HG03565 (cell line): Measurements from ENCODE around the gene BRIP1.
A peak's percentile ranks its signal among the peaks of the same experiment; 100 is the strongest.
"Not testable (repeated sequence)": the region's sequence is repeated elsewhere in the genome, so short reads cannot be mapped to it uniquely, and the experiment has no call there.

Experiments used
- ATAC-seq: cut with Tn5 transposase; IDR thresholded peaks from one replicate; pipeline ENCODE4 v1.9.1; 2021; ENCODE audit warnings: mild to moderate bottlenecking, moderate library complexity; ENCODE audit not compliant: unreplicated experiment

Gene BRIP1

DNA sequence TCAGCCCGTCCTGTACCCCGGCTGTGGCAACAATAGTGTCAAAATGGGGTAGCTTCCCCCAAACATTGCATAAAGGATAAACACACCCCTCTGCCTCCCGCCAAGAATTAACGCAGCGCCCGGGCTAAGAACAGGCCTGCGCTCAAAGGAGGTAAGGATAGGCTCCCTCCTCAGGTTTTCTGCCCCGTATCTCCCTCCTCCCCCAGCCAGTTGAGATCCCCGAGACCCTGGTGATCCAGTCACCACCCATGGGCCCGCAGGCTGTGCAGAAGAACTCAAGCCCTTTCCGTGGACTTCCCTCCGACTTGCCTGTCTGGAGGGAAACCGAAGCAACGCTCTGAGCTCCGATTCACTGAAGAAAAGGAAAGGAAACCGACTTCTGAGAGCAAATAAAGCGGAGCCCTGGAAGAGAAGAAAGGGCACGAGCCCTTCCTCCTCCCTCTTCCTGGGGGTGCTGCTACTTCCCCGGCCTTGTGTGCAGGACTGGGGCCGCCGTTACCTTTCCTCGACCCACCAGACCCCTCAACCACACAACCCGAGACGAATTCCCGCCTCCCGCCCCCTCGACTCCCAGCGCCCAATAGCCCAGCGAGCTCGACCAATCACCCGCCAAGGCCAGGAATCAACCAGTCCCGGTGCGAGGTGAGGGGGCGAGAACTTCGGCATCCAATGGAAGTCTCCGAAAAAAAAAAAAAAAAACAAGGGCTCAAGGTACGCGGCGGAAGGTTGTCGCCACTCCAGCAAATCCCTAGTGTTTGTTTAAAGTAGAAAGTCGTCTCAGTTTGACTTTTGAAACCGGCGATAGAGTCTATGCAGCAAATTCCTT, at the start of gene BRIP1:
BRIP1 (minus strand) TSS at position 554 of the 826 bp plus-strand sequence. CDS start 1,989 bp downstream, outside the sequence.
- ATAC-seq = peak; percentile 60

DNA sequence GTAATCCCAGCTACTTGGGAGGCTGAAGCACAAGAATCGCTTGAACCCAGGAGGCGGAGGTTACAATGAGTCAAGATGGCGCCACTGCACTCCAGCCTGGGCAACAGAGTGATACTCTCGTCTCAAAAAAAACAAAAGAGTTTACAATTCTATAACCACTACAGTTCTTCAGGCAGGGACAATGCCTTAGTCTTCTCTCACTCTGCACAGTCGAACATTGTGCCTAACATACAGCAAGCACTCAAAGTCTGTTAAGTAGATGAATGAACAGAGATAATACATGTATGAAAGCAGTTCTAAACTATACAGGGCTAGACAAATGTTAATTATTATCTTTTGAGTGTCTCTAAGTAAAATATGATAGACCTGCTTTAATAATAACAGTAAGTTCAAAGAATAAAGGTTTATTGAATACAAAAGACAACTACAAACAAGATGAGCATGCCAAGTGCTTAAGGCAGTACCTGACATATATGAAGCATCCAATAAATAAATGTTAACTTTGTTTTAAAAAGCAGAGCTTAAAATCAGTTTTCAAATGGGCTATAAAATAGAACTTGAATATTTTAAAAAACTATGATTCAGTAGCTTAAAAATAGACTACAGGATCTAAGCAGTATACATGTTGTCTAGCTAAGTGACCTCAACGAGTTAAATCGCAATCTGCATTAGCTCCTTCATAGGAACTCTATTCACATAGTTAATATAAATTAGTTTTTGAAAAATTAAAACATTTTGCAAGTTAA, 45.1 kb upstream of the BRIP1 start:
- ATAC-seq = no peak

DNA sequence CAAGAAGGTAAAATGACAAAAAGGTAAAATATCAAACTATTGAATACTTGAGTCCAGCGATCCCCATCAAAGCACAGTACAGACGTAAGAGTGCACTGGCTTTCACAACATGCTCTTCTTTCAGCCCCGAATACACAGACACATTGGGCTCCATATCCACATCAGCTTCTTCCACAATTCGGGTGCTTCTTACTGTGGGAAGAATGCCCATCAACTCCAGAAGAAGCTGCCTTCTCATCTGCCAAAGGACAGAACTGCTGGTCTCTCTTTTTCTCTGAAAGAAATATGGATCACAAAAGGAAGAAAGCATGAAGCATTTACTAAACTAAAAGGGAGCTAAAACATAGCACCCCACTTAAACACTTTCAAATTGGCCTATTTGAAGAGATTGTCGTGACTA, 44.0 kb upstream of the BRIP1 start:
- ATAC-seq = no peak

DNA sequence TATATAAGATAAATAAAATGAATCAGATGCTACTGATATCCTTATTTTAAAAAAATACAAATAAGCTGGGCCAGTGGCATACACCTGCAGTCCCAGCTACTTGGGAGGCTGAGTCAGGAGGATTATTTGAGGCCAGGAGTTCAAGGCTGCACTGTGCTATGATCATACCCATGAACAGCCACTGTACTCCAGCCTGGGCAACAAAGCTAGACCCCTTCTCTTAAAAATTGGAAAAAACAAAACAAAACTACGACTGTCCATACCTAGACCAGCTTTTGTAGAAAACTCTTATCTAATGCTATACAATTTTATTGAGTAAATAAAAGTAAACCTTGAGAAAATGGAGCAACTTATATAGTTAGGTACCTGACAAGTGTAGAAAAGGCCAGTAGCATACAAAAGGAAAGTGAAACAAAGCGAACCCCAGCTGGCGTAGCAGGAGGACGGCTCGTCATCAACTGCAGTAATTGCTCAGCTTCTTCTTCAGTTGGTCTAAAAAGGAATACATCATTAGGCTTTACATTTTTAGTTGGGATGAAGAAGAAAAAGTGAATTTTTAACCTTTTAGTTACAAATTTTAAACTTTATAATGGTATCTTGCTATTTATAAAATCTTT, 40.9 kb upstream of the BRIP1 start:
- peak; percentile 82 for ATAC-seq

DNA sequence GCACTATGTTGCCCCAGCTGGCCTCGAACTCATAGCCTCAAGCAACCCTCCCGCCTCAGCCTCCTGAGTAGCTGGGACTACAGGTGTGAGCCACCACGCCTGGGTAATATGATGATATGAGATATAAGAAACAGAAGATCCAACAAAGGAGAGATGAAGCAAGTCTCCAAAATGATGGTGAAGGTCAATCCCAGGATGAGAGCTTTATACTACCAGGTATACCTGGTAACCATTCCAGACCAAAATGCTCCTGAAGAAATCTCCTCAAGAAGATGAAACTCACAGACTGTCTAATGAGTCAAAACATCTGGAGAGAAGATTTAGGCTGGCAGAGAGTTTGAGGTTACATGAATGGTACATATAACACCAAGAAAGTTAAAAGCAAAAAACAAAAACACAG, 39.9 kb upstream of the BRIP1 start:
- no peak for ATAC-seq

DNA sequence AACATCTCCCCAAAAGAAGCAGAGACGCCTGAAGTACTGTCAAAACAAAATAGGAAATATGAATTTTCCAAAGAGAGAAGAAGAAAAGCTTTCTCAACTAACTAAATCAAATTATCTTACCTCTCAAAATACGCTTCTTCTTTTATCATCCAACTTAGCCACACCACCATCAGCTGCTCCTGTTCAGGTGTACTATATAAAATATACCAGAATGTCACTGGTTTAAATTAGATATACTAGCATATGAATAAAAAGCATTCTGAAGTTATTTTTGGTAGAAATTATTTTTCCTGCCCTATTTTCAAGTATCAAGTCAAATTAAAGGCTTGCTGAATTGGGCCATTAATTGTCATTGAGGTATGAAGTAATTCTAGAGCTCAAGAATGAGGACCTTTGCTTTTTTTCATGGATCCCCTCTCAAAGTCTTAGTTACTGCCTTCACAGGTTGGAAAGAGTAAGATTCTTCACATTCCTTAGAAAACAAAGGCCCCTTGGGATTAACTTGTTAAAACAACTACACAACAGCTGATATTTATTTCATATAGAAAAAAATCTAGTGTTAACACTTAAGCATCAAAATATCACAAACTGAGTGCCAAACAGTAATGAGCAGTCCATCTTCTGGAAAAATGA, 34.3 kb upstream of the BRIP1 start:
- ATAC-seq = no peak

DNA sequence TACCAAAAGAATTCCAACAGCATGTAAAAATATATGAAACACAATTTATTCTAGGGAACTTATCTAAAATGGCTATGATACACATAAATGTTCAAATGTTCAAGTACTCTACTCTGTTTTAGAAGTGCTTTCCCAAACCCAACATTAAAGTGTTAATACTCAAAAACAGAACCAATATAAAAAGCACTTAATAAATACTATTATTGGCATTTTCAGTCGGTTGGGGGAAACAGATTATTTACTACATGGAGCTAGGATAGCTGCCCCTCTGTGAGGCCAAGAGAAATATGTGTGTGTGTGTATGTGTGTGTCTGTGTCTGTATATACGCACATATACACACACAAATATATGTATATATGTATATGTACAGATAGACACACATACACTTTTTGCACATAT, 32.1 kb upstream of the BRIP1 start:
- no peak for ATAC-seq

DNA sequence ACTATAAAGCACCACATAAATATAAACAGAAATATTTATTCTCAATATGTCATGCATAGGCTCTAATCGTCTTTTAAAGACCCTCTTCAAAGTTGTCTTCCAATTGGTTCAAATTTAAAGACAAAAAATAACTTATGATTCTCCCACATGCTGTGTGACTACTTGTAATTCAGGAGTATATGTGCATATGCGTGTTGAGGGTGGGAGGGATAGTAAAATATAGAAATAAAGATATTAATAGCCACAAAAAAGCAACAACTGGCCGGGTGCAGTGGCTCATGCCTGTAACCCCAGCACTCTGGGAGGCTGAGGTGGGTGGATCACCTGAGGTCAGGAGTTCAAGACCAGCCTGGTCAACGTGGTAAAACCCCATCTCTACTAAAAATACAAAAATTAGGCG, 31.0 kb upstream of the BRIP1 start:
- ATAC-seq = not testable (repeated sequence)

DNA sequence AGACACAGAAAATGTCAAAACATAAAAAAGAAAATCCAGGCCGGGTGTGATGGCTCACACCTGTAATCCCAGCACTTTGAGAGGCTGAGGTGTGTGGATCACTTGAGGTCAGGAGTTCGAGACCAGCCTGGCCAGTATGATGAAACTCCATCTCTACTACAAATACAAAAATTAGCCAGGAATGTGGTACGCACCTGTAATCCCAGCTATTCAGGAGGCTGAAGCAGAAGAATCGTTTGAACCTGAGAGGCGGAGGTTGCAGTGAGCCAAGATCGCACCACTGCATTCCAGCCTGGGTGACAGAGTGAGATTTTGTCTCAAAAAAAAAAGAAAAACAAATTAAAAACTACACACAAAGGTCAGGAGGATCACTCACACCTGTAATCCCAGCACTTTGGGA, 24.4 kb upstream of the BRIP1 start:
- not testable (repeated sequence) for ATAC-seq

DNA sequence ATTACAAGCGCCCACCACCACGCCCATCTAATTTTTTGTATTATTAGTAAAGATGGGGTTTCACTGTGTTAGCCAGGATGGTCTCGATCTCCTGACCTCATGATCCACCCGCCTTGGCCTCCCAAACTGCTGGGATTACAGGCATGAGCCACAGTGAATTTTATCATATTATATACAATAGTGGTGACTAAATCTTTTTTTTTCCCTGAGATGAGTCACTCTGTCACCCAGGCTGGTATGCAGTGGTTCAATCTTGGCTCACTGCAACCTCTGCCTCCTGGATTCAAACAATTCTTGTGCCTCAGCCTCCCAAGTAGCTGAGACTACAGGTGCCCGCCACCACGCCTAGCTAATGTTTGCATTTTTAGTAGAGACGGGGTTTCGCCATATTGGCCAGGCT, 22.5 kb upstream of the BRIP1 start:
- not testable (repeated sequence) for ATAC-seq

DNA sequence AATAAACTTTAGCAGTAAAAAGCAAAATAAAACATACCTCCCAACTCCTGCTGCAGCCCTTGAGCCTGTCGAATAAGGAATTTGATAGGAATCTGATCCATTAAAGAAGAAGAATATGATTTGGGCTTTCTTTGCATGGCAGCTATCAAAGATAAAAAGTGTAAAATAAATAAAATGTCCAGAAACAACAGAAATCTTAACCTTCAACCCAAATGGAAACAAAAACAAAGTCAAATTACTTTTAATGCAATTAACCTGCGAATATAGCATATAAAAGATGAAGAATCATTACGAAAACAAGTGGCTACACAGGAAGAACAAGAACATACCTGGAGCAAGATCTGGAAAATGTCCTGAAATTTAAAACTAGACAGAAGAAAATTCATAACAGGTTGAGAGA, 21.5 kb upstream of the BRIP1 start:
- ATAC-seq = no peak

DNA sequence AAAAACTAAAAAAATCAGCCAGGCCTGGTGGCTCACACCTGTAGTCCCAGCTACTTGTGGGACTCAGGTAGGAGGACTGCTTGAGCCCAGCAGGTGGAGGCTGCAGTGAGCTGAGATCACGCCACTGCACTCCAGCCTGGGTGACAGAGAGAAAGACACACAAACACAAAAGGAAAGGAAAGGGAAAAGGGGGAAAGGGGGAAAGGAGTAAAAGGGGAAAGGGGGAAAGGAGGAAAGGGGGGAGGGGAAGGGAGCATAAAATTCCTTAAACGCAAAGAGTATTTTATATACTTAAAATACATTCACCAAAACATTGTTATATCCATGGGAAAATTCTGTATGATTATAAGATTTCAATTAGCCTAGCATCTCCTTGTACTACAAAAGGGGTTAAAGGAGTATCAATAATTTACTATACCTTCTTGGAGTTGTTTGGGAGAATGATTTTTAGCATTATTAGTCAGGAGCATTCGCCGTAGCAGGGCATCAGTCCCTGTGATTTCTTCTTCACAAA, 17.3 kb upstream of the BRIP1 start:
- no peak for ATAC-seq

DNA sequence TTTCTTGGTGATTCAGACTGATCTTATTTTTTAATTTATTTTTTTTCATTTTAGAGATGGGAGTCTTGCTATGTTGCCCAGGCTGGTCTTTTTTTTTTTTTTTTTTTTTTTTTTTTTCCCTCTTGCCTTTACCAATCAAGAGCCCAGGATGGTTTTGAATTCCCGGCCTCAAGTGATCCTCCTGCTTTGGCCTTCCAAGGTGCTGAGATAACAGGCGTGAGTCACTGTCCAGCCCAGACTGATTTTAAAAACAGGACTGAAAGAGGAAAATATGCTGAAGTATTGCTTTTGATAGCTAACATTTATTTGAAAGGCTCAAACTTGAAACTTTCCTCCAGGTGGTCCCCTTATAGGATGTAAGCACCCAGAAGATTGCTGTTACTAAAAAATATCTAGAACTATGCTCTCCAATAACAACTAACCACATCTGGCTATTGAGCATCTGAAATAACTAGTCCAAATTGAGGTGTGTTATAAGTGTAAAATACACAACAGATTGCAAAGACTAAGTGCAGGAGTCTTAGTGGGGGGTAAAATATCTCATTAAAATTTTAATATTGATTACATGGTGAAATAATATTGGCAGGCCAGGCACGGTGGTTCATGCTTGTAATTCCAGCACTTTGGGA, 15.8 kb upstream of the BRIP1 start:
- ATAC-seq = no peak

DNA sequence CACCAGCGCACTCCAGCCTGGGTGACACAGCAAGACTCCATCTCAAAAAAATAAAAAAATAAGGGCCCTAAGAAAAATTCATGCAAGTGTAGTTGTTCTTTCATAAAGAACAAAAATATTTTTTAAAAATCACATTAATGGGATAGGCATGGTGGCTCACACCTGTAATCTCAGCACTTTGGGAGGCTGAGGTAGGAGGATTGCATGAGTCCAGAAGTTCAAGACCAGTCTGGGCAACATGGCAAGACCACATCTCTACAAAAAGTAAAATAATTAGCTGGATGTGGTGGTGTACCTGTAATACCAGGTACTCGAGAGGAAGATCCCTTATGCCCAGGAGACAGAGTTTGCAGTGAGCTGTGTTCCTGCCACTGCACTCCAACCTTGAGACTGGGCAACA, 15.2 kb upstream of the BRIP1 start:
- ATAC-seq = no peak

DNA sequence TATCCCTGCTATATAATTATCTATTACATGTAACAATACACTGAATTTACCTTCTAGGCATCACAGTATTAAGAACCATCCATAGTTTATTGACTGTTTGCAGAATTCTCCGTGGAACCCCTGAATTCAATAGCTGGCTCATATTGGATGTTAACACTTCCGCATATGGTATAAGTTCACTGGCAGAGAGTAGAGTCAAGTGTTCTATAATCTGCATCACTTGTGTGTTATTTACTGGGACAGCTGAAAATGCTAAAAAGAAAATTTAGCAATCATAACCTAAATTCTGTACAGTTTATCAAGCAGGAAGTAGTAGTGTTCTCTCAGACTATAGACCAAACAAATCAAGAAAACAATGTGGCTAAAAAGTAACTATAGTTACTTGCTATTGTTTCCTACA, 14.5 kb upstream of the BRIP1 start:
- ATAC-seq = no peak

DNA sequence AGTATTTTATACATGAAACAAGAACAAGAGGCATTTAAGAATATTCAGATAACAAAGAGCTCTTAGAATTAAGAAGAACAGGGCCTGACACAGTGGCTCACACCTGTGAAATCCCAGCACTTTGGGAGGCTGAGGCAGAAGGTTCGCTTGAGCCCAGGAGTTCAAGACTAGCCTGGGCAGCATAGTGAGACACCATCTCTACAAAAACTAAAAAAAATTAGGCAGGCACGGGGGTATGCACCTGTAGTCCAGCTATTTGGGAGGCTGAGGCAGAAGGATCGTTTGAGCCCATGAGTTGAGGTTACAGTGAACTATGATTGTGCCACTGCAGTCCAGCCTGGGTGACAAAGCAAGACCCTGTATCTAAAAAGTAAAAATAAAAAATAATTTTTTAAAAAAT, 12.5 kb upstream of the BRIP1 start:
- ATAC-seq = no peak

DNA sequence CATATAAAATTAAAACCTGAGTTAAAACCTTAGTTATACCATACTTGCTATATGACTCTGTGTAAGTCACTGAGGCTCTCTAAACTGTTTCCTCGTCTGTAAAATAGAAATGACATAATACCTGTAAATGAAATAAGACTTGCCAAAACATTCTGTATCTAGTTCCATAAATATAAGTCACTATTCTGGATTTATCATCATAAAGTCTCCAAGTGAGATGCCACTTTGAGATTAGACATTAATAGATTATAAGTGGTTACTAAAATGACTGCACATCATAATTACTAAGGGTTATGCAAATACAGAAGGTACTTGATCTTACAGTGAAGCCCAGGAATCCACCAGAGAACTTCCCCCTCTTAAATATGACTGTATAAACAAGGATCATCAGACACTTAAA, 12.0 kb upstream of the BRIP1 start:
- ATAC-seq = no peak

DNA sequence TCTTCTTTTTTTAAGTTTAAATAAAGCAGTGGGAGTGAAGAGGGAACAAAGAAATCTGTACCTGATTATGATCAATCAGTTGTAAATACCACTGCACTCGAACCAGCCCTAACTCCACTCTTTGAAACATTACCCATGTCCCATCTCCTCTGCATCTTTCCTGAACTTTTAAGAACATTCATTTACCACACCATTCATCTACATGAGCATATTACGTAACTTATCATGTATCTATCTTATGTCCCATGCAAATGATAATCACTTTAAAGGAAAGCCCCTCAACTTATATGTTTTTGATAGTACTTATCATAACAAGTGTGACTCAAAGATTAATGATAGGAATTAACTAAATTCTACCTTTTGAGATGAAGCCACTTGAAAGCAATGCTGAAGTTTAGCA, 10.7 kb upstream of the BRIP1 start:
- ATAC-seq = no peak

DNA sequence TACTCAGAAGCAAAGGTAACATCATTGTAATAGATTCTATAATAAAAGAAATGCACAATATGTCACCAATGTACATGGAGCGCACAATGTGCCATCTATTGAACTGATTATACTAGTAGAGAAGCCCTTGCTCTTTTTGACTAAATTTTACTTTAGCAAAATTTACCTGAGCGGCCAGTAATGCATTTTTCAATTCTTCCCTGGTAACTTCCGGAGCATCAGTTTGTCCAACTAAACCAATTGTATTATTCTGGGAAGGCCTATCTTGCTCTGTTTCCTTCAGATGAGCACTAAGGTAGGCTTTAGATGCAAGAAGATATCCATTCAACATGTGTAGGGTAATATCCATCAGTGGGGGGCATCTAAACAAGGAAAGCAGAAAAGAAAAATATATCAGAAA, 8.8 kb upstream of the BRIP1 start:
- ATAC-seq = no peak

DNA sequence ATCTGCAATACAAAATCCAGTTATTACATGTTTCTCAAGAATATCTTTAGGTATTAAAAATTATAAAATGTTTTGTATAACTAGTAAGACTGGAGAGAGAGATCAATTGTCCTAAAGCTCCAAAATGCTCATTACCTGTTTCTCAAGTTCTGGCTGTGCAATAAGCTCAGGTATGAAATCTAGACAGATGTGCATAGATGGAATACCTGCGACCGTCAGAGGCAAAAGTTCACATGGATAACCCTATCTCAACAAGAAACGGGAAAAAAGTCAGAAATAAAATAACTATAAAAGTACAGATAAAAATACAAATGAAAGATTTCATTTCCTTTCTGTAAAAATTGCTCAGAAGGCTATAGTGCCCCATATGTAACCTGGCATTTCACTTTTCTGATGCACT, 5.8 kb upstream of the BRIP1 start:
- ATAC-seq = no peak

DNA sequence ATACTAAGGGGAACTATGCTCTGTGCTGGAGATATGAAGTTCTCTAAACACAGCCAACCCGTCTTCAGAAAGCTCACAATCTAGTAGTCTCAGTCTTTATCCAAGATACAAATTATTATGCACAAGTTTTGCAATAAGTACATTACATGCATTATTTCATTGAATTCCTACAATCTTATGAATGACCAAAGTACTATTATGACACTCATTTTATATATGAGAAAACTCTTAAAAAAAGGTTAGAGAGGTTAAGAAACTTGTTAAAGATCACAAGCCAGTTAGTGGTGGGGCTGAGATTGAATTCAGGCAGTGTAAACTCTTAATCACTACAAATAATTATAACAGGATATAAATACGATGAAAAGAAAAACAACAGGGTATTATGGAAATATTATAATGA, 4.7 kb upstream of the BRIP1 start:
- ATAC-seq = no peak
